Prostate gland (tissue), 2 donors: ENCODE results near the gene EIF4B.

ENCODE experiments used
- POLR2A ChIP-seq: fragments of 450-650 bp; IDR thresholded peaks from one replicate; pipeline ENCODE4 v1.6.1; 2016; ENCODE audit warnings: antibody characterized with exemption, mild to moderate bottlenecking
- POLR2AphosphoS5 ChIP-seq: sonication (generic); formaldehyde crosslinking; IDR thresholded peaks from one replicate; pipeline ENCODE4 v1.6.1; 2017; ENCODE audit warnings: antibody characterized with exemption
- TF ChIP-seq, protein P1 (sequence below), 4 experiments: fragments of 200-600 bp in 2 of 4; fragments of 450-650 bp in 2 of 4; sonication (generic) in 2 of 4; IDR thresholded peaks; 1 replicate in 3 of 4; 2 replicates in 1 of 4; pipeline ENCODE4 v1.5.1; 2016 to 2019; ENCODE audit warnings: antibody characterized with exemption in 4 of 4, mild to moderate bottlenecking in 2 of 4, moderate library complexity in 2 of 4

DNA sequence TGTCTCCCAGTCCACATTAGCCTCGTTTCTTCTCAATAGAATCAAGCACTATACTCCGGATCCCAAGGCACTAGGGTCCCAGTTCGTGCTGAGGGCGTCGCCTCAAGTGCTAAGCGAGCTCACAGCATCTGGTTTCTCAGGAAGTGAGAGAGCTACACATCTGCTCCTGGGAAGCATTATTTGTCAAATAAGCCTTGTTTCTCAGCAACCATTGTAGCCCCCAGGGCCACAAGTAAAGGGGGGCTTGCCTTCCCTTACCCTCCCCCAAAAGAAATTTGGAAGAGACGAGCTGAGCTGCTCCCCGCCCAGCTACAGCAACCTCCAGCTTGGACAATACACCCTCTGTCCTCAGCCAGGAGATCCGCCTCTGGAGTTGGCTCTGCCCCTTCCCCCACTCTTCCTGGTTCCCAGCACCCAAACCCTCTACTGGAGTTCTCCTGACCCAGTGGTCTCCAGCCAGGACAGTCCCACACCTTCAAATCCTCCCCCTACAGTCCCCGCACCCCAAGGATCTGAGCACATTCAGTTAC is 37.9 kb downstream of the EIF4B start:
- TF ChIP-seq POLR2A (no peak), POLR2AphosphoS5 (peak; percentile 28)
- TF ChIP-seq, protein P1, sequence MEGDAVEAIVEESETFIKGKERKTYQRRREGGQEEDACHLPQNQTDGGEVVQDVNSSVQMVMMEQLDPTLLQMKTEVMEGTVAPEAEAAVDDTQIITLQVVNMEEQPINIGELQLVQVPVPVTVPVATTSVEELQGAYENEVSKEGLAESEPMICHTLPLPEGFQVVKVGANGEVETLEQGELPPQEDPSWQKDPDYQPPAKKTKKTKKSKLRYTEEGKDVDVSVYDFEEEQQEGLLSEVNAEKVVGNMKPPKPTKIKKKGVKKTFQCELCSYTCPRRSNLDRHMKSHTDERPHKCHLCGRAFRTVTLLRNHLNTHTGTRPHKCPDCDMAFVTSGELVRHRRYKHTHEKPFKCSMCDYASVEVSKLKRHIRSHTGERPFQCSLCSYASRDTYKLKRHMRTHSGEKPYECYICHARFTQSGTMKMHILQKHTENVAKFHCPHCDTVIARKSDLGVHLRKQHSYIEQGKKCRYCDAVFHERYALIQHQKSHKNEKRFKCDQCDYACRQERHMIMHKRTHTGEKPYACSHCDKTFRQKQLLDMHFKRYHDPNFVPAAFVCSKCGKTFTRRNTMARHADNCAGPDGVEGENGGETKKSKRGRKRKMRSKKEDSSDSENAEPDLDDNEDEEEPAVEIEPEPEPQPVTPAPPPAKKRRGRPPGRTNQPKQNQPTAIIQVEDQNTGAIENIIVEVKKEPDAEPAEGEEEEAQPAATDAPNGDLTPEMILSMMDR (IDR thresholded peaks at IDR 0.05), result no peak
